Testis (tissue), 3 donors: ENCODE data around the gene RNF128. TPM values are rescaled to one million over a fixed set of nuclear protein-coding genes. Genes with fewer than 3 reads are reported as not detected.

ENCODE experiments used
- DNase-seq: peaks from one replicate; pipeline ENCODE4 v3.0.0-alpha.2; 2019
- H3K27ac ChIP-seq, 2 donors: fragments of 200-600 bp; sonication (generic); one replicate each; pipeline ENCODE4 v1.5.1; 2019
- H3K27me3 ChIP-seq: fragments of 200-600 bp; sonication (generic); one replicate; pipeline ENCODE4 v1.5.1; 2019
- H3K36me3 ChIP-seq: fragments of 200-600 bp; sonication (generic); one replicate; pipeline ENCODE4 v1.5.1; 2017; ENCODE audit warnings: low read depth; ENCODE audit errors: missing control alignments
- H3K4me1 ChIP-seq: fragments of 200-600 bp; sonication (generic); one replicate; pipeline ENCODE4 v1.5.1; 2019
- H3K4me3 ChIP-seq, 2 donors: fragments of 200-600 bp; sonication (generic); one replicate each; pipeline ENCODE4 v1.5.1; 2017 to 2019
- H3K9me3 ChIP-seq: fragments of 200-600 bp; sonication (generic); one replicate; pipeline ENCODE4 v1.5.1; 2017
- POLR2A ChIP-seq: fragments of 450-650 bp; IDR thresholded peaks from one replicate; pipeline ENCODE4 v1.6.1; 2017; ENCODE audit warnings: antibody characterized with exemption, mild to moderate bottlenecking, moderate library complexity
- WGBS, 2 donors: methylation state at CpG; one replicate each; pipeline ENCODE4 v1.1.5; 2018; 5-methylcytosine and 5-hydroxymethylcytosine counted together
- intact Hi-C: fragments of 100-400 bp; cut with DNase I; formaldehyde crosslinking; loops from one replicate; pipeline ENCODE4 v1.15.1; 2023; ENCODE audit warnings: low total_unique reads
- polyA plus RNA-seq: library from polyadenylated mRNA; stranded (reverse); fragments of 350-450 nt; fragmentation: Illumina TruSeq; extraction: RNeasy Lipid Tissue Mini Kit (QIAGEN cat#74804); gene quantifications from one replicate; pipeline ENCODE4 v1.2.3, GENCODE V29; 2014; ENCODE audit warnings: low read depth, low replicate concordance; ENCODE audit not compliant: insufficient read depth
- total RNA-seq, 2 donors: library from RNA; depleted of rRNA; stranded (reverse); fragments of >200 nt; gene quantifications; one replicate each; pipeline ENCODE4 v1.2.3, GENCODE V29; 2016
- TF ChIP-seq, protein P1 (sequence below), 3 experiments: fragments of 450-650 bp in 2 of 3; fragments of 200-600 bp in 1 of 3; sonication (generic) in 1 of 3; IDR thresholded peaks; one replicate each; pipeline ENCODE4 v1.5.1; 2016 to 2019; ENCODE audit warnings: antibody characterized with exemption in 3 of 3, mild to moderate bottlenecking in 2 of 3, moderate library complexity in 1 of 3

RNF128 gene
- total and polyA plus RNA-seq, 3 donors from 2014 or later = 1.4 to 1.5 (median 1.5) TPM

DNA sequence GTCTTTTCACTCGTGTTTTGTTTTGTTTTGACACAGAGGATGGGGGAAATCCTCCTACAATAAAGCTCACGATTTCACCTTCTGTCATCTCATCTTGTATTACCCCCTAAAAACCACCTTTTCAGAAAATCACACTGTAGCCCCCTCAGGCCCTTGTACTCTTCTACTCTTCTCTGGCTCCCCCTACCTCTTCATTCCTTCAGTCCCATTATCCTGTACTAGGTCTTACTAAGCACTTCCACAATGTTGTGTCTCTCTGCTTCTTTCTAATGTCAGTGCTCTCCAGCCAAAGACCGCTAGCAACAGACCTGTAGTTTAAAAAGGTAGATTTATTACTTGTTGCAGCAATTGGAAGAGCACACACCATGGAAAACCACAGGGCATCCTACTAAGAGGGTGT lies 30.0 kb upstream of the RNF128 start:
- DNase-seq = no peak
- Histone ChIP-seq H3K9me3 (no peaks in the 10 kb centered on the region), H3K4me1 (no peaks in the 10 kb centered on the region), H3K27ac (no peak overlapping the region), H3K4me3 (no peak overlapping the region), H3K36me3 (no peaks in the 10 kb centered on the region), H3K27me3 (no peaks in the 10 kb centered on the region)
- TF ChIP-seq POLR2A = no peak
- TF ChIP-seq, protein P1, sequence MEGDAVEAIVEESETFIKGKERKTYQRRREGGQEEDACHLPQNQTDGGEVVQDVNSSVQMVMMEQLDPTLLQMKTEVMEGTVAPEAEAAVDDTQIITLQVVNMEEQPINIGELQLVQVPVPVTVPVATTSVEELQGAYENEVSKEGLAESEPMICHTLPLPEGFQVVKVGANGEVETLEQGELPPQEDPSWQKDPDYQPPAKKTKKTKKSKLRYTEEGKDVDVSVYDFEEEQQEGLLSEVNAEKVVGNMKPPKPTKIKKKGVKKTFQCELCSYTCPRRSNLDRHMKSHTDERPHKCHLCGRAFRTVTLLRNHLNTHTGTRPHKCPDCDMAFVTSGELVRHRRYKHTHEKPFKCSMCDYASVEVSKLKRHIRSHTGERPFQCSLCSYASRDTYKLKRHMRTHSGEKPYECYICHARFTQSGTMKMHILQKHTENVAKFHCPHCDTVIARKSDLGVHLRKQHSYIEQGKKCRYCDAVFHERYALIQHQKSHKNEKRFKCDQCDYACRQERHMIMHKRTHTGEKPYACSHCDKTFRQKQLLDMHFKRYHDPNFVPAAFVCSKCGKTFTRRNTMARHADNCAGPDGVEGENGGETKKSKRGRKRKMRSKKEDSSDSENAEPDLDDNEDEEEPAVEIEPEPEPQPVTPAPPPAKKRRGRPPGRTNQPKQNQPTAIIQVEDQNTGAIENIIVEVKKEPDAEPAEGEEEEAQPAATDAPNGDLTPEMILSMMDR (IDR thresholded peaks at IDR 0.05) = no peak
- WGBS, 2 donors = 72 to 76% methylated on average over 3 of the region's 3 CpGs
- intact Hi-C loops = no loop called here

DNA sequence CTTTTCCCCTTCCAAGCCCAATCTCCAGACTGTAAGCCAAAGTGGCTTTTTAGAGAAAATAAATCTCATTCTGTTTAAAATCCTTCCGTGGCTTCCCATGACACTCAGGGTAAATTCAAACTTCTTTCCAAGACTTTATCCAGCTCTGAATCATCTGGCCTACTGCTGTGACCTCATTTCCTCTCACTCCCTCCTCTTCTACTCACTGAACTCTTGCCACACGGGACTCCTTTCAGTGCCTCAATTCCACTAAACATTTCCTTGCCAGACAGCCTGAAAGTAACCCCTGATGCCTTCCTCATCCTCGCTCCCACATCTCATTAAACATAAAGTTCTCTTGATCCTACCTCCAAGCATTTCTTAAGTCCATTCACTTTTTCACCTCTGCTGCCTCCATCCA lies 27.8 kb upstream of the RNF128 start:
- Histone ChIP-seq H3K9me3 (no peaks in the 10 kb centered on the region), H3K27ac (no peak overlapping the region), H3K4me1 (no peaks in the 10 kb centered on the region), H3K4me3 (no peak overlapping the region), H3K36me3 (no peaks in the 10 kb centered on the region), H3K27me3 (no peaks in the 10 kb centered on the region)
- intact Hi-C loops = no loop called here
- no peak for DNase-seq
- no peak for TF ChIP-seq POLR2A
- TF ChIP-seq, protein P1 (IDR thresholded peaks at IDR 0.05) = no peak
- WGBS, 2 donors = 76 to 79% methylated on average over 3 of the region's 3 CpGs

DNA sequence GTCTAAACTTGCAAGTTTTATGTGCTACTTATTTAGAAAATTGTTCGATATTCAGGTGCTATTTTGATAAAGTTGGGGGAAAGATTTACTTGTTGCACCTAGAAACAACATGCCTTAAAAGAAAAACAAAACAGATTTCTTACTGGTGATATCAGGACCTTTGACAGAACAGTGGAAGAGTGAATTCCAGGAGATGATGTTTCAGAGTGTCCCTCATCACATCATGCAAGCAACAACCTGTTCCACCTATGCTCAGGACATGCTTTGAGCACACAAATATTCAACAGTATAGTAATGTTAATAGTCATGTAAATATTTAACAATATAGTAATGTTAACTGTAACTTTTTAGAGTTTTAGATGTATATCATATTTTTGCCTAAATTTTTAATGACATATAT lies 23.9 kb upstream of the RNF128 start:
- H3K4me1 ChIP-seq = no peaks in the 10 kb centered on the region
- H3K9me3 ChIP-seq = no peaks in the 10 kb centered on the region
- intact Hi-C loops = no loop called here
- no peak overlapping the region for H3K27ac ChIP-seq
- no peak overlapping the region for H3K4me3 ChIP-seq
- no peak for DNase-seq
- WGBS, 2 donors = 71 to 95% methylated on average over 1 of the region's 1 CpG
- no peaks in the 10 kb centered on the region for H3K27me3 ChIP-seq
- no peaks in the 10 kb centered on the region for H3K36me3 ChIP-seq
- TF ChIP-seq, protein P1 (IDR thresholded peaks at IDR 0.05) = no peak
- TF ChIP-seq POLR2A = no peak

DNA sequence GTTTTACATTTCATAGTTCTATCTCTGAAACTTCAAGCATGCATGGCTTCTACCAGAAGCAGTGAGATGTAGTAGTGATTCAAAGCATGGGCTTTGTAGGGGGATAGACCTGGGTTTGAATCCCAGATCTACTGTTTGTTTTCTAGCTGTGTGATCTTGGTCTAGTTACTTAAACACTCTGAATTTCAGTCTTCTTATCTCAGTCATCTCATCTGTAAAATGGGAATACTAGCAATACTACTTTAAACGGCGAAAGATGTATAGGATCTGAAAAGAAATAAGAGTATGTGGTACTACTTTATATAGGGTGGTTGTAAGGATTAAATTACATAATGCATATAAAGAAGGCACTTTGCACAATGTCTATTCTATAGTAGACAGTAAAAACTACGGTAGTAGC lies 20.0 kb upstream of the RNF128 start:
- H3K27ac ChIP-seq = no peak overlapping the region
- H3K4me3 ChIP-seq = no peak overlapping the region
- TF ChIP-seq, protein P1 (IDR thresholded peaks at IDR 0.05) = no peak
- TF ChIP-seq POLR2A = no peak
- intact Hi-C loops = no loop called here
- no peaks in the 10 kb centered on the region for H3K4me1 ChIP-seq
- no peak for DNase-seq
- H3K36me3 ChIP-seq = no peaks in the 10 kb centered on the region
- no peaks in the 10 kb centered on the region for H3K27me3 ChIP-seq
- 98 to 100% methylated on average over 3 of the region's 3 CpGs for WGBS, 2 donors
- no peaks in the 10 kb centered on the region for H3K9me3 ChIP-seq

DNA sequence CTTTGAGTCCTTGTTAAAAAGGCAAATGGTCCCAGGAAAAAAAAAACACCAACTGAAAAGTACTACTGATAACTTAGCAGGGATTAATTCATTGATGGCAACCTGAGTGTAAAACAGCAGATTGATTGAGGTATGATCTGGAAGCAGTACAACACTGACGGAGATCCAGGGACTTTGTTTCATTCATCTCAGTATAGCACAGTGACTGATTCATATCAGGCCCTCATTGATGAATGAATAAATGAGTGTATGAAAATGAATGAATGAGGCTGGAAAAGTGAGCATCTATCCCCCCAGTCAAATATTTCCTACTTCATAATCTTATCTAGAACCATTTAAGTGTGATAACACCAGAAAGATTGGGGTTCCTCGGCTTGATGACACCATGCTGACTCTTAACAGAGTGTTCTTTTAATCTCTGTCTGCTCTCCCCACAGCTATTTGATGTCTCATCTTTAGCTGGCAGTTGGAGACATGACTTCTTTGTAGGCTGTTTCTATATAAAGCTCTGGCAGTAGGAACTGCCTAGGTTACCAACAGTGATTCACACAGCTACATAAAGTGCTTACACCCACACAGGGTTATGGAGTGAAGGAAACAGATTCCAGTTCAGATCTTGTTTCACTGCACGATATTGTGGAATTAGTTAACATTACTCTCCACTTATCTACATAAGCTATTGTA lies 18.6 kb upstream of the RNF128 start:
- DNase-seq = no peak
- H3K36me3 ChIP-seq = no peaks in the 10 kb centered on the region
- WGBS, 2 donors = 44 to 61% methylated on average over 3 of the region's 3 CpGs

More for the DNA sequence above, 18.6 kb upstream of the RNF128 start:
- intact Hi-C loops = no loop called here
- Histone ChIP-seq H3K4me1 (no peaks in the 10 kb centered on the region), H3K27ac (no peak overlapping the region), H3K27me3 (no peaks in the 10 kb centered on the region), H3K9me3 (no peaks in the 10 kb centered on the region), H3K4me3 (no peak overlapping the region)
- TF ChIP-seq, protein P1 (IDR thresholded peaks at IDR 0.05) = no peak
- TF ChIP-seq POLR2A = no peak
